Measurements from ENCODE around the gene SLC8A1.

GRCh38 chr2:40260437-40260836, 191.5 kb downstream of the SLC8A1 start:
- no peak for TF ChIP-seq CTCF (IDR thresholded peaks at IDR 0.05)
- no peak for TF ChIP-seq POLR2A (IDR thresholded peaks at IDR 0.05)

All from testis (tissue), 2 donors.